Cardiac fibroblast (primary cell): ENCODE data around the gene HELZ.
A peak's percentile ranks its signal among the peaks of the same experiment; 100 is the strongest.

Source experiments
- DNase-seq, 2 donors: peaks; one replicate each; pipeline versions ENCODE4 v3.0.0 to v3.0.0-alpha.2; 2010; ENCODE audit warnings: low read depth in 2 of 2
- H3K4me3 ChIP-seq, 2 donors: replicated peaks in 1 of 2; 1 replicate in 1 of 2; 2 replicates in 1 of 2; pipeline ENCODE4 v1.5.1; 2011; ENCODE audit warnings: low read depth in 2 of 2, low read length in 2 of 2, mild to moderate bottlenecking in 2 of 2, moderate library complexity in 1 of 2
- TF ChIP-seq, protein P1 (sequence below): IDR thresholded peaks from one replicate; pipeline ENCODE4 v1.5.1; 2011; ENCODE audit warnings: low read depth, mild to moderate bottlenecking, low read length, inconsistent platforms

Gene HELZ

DNA sequence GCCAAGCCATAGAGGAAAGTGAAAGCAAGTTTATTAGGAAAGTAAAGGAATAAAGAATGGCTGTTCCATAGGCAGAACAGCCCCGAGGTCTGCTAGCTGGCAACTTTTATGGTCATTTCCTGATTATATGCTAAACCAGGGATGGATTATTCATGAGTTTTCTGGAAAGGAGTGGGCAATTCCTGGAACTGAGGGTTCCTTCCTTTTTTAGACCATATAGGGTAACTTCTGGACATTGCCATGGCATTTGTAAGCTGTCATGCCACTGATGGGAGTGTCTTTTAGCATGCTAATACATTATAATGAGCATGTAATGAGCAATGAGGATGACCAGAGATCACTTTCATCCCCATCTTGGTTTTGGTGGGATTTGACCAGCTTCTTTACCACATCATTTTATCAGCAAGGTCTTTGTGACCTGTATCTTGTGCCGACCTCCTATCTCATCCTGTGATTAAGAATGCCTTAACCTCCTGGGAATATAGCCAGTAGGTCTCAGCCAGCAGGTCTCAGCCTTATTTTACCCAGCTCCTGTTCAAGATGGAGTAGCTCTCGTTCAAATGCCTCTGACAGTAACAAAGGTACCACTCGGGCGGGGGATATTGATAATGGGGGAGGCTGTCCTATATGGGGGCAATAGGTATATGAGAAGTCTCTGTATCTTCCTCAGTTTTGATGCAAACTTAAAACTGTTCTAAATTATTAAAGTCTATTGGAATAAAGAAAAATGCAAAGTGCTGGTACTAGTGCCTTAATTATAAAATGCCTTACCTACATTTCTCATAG, 38.9 kb upstream of the HELZ start:
- DNase-seq = no peak
- TF ChIP-seq, protein P1, sequence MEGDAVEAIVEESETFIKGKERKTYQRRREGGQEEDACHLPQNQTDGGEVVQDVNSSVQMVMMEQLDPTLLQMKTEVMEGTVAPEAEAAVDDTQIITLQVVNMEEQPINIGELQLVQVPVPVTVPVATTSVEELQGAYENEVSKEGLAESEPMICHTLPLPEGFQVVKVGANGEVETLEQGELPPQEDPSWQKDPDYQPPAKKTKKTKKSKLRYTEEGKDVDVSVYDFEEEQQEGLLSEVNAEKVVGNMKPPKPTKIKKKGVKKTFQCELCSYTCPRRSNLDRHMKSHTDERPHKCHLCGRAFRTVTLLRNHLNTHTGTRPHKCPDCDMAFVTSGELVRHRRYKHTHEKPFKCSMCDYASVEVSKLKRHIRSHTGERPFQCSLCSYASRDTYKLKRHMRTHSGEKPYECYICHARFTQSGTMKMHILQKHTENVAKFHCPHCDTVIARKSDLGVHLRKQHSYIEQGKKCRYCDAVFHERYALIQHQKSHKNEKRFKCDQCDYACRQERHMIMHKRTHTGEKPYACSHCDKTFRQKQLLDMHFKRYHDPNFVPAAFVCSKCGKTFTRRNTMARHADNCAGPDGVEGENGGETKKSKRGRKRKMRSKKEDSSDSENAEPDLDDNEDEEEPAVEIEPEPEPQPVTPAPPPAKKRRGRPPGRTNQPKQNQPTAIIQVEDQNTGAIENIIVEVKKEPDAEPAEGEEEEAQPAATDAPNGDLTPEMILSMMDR = no peak
- H3K4me3 ChIP-seq = no peak overlapping the region

DNA sequence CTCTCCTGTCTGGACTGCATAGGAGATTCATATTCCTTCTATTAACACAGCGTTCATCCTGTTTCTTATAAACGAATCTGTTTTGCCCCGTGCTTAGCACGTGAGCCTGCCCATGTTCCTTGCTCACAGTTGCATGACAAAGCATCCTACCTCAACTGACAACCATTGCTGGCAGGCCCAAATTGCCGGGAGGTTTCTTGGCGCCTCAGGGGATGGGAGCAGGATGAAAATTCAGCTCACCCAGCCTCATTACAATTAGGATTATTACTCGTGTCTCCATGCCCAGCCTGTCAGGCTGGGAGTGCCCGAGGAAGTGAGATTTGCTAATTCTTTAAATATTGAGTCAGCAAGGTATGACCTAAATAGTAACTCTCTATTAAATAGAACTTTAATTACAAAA, 36.7 kb upstream of the HELZ start:
- no peak for DNase-seq
- H3K4me3 ChIP-seq = no peak overlapping the region
- TF ChIP-seq, protein P1 = no peak

DNA sequence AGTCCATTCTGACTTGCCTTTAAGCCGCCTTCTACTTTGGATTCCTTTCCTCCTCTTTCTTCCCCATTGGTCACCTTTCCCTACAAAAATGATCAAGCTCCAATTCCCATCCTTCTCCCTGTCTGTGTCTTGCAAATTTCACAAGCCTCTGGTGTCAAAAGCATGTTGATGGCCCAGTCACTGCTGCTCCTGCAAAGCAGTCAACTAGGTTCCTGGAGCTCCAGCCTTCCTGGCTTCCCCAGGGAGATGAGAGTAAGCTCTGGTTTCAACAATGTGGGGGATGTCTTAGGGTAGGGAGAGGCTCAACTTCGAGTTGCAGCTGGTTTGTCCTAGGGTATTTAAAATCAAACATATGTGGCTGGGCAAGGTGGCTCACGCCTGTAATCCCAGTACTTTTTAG, 36.1 kb upstream of the HELZ start:
- no peak overlapping the region for H3K4me3 ChIP-seq
- TF ChIP-seq, protein P1 = no peak
- no peak for DNase-seq

DNA sequence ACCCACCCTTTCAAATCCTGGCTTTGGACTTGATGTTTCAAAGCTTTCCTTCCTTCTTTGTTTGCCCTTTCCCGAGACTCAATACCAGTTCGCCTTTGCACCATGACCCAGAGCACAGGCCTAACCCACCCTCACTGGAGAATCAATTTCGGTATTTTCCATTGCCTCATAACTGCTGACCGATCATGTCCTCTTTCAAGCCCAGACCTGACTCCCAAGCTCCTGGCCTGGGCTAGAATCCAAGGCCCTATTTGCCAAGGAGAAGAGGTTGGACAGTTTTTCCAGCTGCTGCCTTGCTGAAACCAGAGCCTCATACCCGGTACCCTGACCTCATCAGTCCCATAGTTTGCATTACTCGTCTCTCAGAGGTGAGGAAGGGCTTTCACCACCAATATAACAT, 35.3 kb upstream of the HELZ start:
- TF ChIP-seq, protein P1 = no peak
- peak; percentile 26 to 73 for DNase-seq
- H3K4me3 ChIP-seq = no peak overlapping the region

DNA sequence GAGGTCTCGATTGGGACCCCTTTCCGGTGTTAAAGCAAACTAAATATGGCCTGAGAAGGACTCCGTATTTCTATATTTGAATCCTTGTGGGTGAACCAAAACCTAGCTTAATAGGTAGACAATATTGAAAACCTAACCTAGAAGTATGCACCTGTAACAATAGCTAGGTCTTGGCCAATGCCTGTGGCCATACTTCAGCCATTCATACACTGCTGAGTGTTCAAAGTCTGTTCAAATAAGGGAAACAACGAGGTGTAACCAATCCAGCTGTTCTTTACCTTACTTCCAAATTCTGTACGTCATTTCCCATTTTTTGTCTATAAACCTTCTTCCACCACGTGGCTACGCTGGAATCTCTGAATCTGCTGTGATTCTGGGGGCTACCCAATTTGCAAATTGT, 34.1 kb upstream of the HELZ start:
- TF ChIP-seq, protein P1 = no peak
- DNase-seq = no peak
- no peak overlapping the region for H3K4me3 ChIP-seq

DNA sequence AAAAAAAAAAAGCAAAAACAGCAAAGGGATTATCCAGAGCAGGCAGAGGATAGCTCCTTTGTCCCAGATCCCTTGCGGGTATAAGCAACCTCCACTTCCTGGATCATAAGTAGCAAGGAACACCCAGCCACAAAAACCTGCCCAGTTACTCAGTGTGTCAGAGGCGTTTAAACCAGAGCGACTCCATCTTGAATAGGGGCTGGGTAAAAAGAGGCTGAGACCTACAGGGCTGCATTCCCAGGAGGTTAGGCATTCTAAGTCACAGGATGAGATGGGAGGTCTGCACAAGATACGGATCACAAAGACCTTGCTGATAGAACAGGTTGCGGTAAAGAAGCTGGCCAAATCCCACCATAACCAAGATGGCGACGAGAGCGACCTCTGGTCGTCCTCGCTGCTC, 33.4 kb upstream of the HELZ start:
- no peak for DNase-seq
- TF ChIP-seq, protein P1 = no peak
- H3K4me3 ChIP-seq = no peak overlapping the region

DNA sequence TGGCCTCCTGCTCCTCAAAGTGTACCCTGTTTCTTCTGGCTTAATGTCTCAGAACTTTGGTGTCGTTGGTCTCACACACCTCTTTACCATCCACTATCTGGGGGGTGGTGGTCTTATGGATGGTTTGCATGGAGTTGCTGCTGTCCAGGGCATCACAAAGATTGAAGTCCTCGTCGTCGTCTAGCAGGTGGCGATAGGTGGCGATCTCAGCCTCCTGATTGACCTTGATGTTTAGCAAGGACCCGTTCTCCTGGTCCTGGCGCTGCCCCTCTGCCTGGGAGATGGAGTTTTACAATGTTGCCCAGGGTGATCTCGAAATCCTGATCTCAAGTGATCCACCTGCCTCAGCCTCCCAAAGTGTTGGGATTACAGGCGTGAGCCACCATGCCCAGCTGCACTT, 31.1 kb upstream of the HELZ start:
- no peak overlapping the region for H3K4me3 ChIP-seq
- TF ChIP-seq, protein P1 = no peak
- DNase-seq = no peak
